Right lobe of liver (tissue), 6 donors: Measurements from ENCODE around the gene TULP3. TPM values are rescaled to one million over a fixed set of nuclear protein-coding genes. Genes with fewer than 3 reads are reported as not detected.

Source experiments
- ATAC-seq, 4 donors: fragments of 200-7000 bp; cut with Tn5 transposase; one replicate each; pipeline ENCODE4 v1.9.1; 2020; ENCODE audit warnings: mild to moderate bottlenecking in 4 of 4, moderate library complexity in 4 of 4
- DNase-seq, 3 donors: peaks; one replicate each; pipeline ENCODE4 v3.0.0-alpha.2; 2020
- H3K27ac ChIP-seq, 3 donors: fragments of 200-600 bp; one replicate each; pipeline ENCODE4 v1.8.0; 2022
- H3K27me3 ChIP-seq, 2 donors: fragments of 200-600 bp; one replicate each; pipeline ENCODE4 v1.8.0; 2022
- H3K36me3 ChIP-seq, 4 donors: fragments of 200-600 bp; sonication (generic) in 1 of 4; one replicate each; pipeline versions ENCODE4 v1.5.1 to v1.8.0; 2017 to 2022; ENCODE audit warnings: control low read depth in 1 of 4
- H3K4me1 ChIP-seq, 4 donors: fragments of 200-600 bp; sonication (generic) in 1 of 4; one replicate each; pipeline versions ENCODE4 v1.5.1 to v1.8.0; 2017 to 2022; ENCODE audit warnings: control low read depth in 1 of 4
- H3K4me3 ChIP-seq, 3 donors: fragments of 200-600 bp; one replicate each; pipeline ENCODE4 v1.8.0; 2022
- H3K9me3 ChIP-seq, 4 donors: fragments of 200-600 bp; sonication (generic) in 1 of 4; one replicate each; pipeline versions ENCODE4 v1.5.1 to v1.8.0; 2017 to 2022; ENCODE audit warnings: control low read depth in 1 of 4
- CTCF ChIP-seq, 4 donors: fragments of 200-600 bp in 3 of 4; fragments of 450-650 bp in 1 of 4; IDR thresholded peaks; one replicate each; pipeline versions ENCODE4 v1.5.1 to v1.8.0; 2016 to 2022; ENCODE audit warnings: antibody characterized with exemption in 4 of 4, mild to moderate bottlenecking in 2 of 4
- POLR2A ChIP-seq: fragments of 450-650 bp; IDR thresholded peaks from one replicate; pipeline ENCODE4 v1.6.1; 2017; ENCODE audit warnings: antibody characterized with exemption, mild to moderate bottlenecking
- WGBS: methylation state at CpG from one replicate; pipeline ENCODE4 v1.1.6; 2018; ENCODE audit warnings: low coverage, low lambda C conversion rate; ENCODE audit not compliant: insufficient coverage; ENCODE audit errors: missing lambda C conversion rate; 5-methylcytosine and 5-hydroxymethylcytosine counted together
- intact Hi-C, 2 donors: fragments of 100-400 bp; cut with DNase I; formaldehyde crosslinking; loops; one replicate each; pipeline versions ENCODE4 v1.11.2 to v1.14.1; 2022
- total RNA-seq, 6 experiments: library from RNA; depleted of rRNA in 2 of 6; stranded (reverse); fragments of >200 nt in 2 of 6; fragmentation: NEBNext Ultra II Directional in 3 of 6; extraction: Animal tissue kit (Norgen Biotek cat#: 25700) in 3 of 6; gene quantifications; one replicate each; pipeline versions ENCODE4 v1.1.0 to v1.2.4, GENCODE V29; 2016 to 2023
- donor health status: DM: no; HTN: yes; CAD: no.
- donor health status: DM: no; HTN: no; CAD: no.
- donor health status: DM: no; HTN: no; CAD: no.
- donor health status: DM: no; HTN: yes; CAD: no.
- donor health status: DM: no; HTN: yes; CAD: no.

The TULP3 gene
- total RNA-seq, 6 experiments from 2014 or later = 2.4 to 12.6 (median 5.4) TPM

- H3K4me3 ChIP-seq = no peak overlapping the region
- no peaks in the 10 kb centered on the region for H3K36me3 ChIP-seq
- WGBS = 47% methylated on average over 10 of the region's 10 CpGs
- intact Hi-C loops = no loop called here
- H3K27me3 ChIP-seq = no peaks in the 10 kb centered on the region
- no peaks in the 10 kb centered on the region for H3K9me3 ChIP-seq
- no peak for TF ChIP-seq POLR2A
- no peak for TF ChIP-seq CTCF (IDR thresholded peaks at IDR 0.05)
- H3K4me1 ChIP-seq = peaks cover 0 to 7% (median 0%) of the 10 kb centered on the region in 4 donors
- no peak overlapping the region for H3K27ac ChIP-seq
- no peak for ATAC-seq
- no peak for DNase-seq
Measured at GRCh38 chr12:2960996-2961616, 70.4 kb downstream of the TULP3 start.

- intact Hi-C loops = no loop called here
- H3K4me1 ChIP-seq = peaks cover 0 to 7% (median 0%) of the 10 kb centered on the region in 4 donors
- no peak for TF ChIP-seq CTCF (IDR thresholded peaks at IDR 0.05)
- no peak for TF ChIP-seq POLR2A
- H3K9me3 ChIP-seq = no peaks in the 10 kb centered on the region
- no peaks in the 10 kb centered on the region for H3K36me3 ChIP-seq
- 40% methylated on average over 4 of the region's 5 CpGs for WGBS
- H3K4me3 ChIP-seq = no peak overlapping the region
- DNase-seq (no peak), ATAC-seq (no peak)
- no peak overlapping the region for H3K27ac ChIP-seq
- H3K27me3 ChIP-seq = no peaks in the 10 kb centered on the region
Measured at GRCh38 chr12:2961705-2962104, 71.0 kb downstream of the TULP3 start.

- DNase-seq (no peak), ATAC-seq (peak; percentile 14 to 66 (median 17))
- TF ChIP-seq CTCF (IDR thresholded peaks at IDR 0.05) (no peak), POLR2A (no peak)
- H3K27me3 ChIP-seq = no peaks in the 10 kb centered on the region
- peaks cover 0 to 7% (median 0%) of the 10 kb centered on the region in 4 donors for H3K4me1 ChIP-seq
- no peaks in the 10 kb centered on the region for H3K36me3 ChIP-seq
- WGBS = 44% methylated on average over 7 of the region's 9 CpGs
- H3K4me3 ChIP-seq = no peak overlapping the region
- H3K9me3 ChIP-seq = no peaks in the 10 kb centered on the region
- intact Hi-C loops = no loop called here
- H3K27ac ChIP-seq = no peak overlapping the region
Measured at GRCh38 chr12:2963154-2963759, 72.6 kb downstream of the TULP3 start.

- DNase-seq (peak in 1 of 3 donors; percentile 48), ATAC-seq (peak; percentile 14 to 57 (median 45))
- H3K27ac ChIP-seq = no peak overlapping the region
- H3K9me3 ChIP-seq = no peaks in the 10 kb centered on the region
- H3K4me1 ChIP-seq = peaks cover 0 to 7% (median 0%) of the 10 kb centered on the region in 4 donors
- intact Hi-C loops = no loop called here
- no peak overlapping the region for H3K4me3 ChIP-seq
- no peaks in the 10 kb centered on the region for H3K27me3 ChIP-seq
- H3K36me3 ChIP-seq = no peaks in the 10 kb centered on the region
- TF ChIP-seq POLR2A = no peak
- TF ChIP-seq CTCF (IDR thresholded peaks at IDR 0.05) = no peak
- 71% methylated on average over 2 of the region's 15 CpGs for WGBS
Measured at GRCh38 chr12:2963760-2964292, 73.1 kb downstream of the TULP3 start.
